MM.1S (cell line): ENCODE data around the gene ITSN2.

ENCODE experiments used
- DNase-seq: peaks from one replicate; pipeline ENCODE4 v3.0.0-alpha.2; 2015
- H2AFZ ChIP-seq: fragments of 300-600 bp; sonication (generic); 2 replicates; pipeline ENCODE4 v1.6.0; 2016; ENCODE audit warnings: antibody characterized with exemption, low read length
- H3F3A ChIP-seq: fragments of 300-600 bp; sonication (generic); 2 replicates; pipeline ENCODE4 v1.6.1; 2016; ENCODE audit warnings: mild to moderate bottlenecking, antibody characterized with exemption, low read length, moderate library complexity, mixed read lengths; ENCODE audit not compliant: insufficient read depth
- H3K27ac ChIP-seq: fragments of 300-600 bp; sonication (generic); 2 replicates; pipeline ENCODE4 v1.5.1; 2016; ENCODE audit warnings: mild to moderate bottlenecking, low read length
- H3K27me3 ChIP-seq: fragments of 300-600 bp; sonication (generic); replicated peaks from 2 replicates; pipeline ENCODE4 v1.6.0; 2016; ENCODE audit warnings: low read length; ENCODE audit not compliant: insufficient read depth
- H3K36me3 ChIP-seq: fragments of 300-600 bp; sonication (generic); replicated peaks from 2 replicates; pipeline ENCODE4 v1.6.1; 2016; ENCODE audit warnings: mild to moderate bottlenecking, low read length, mixed read lengths; ENCODE audit not compliant: insufficient read depth
- H3K4me1 ChIP-seq: fragments of 300-600 bp; sonication (generic); 2 replicates; pipeline ENCODE4 v1.6.1; 2016; ENCODE audit warnings: low read length, mixed read lengths
- H3K4me2 ChIP-seq: fragments of 300-600 bp; sonication (generic); 2 replicates; pipeline ENCODE4 v1.6.0; 2016; ENCODE audit warnings: low read depth, low read length
- H3K4me3 ChIP-seq: fragments of 300-600 bp; sonication (generic); 2 replicates; pipeline ENCODE4 v1.5.1; 2016; ENCODE audit warnings: low read length, mixed read lengths
- H3K79me2 ChIP-seq: fragments of 300-600 bp; sonication (generic); 2 replicates; pipeline ENCODE4 v1.6.1; 2016; ENCODE audit warnings: mixed run types, low read length, mixed read lengths
- H3K9ac ChIP-seq: fragments of 300-600 bp; sonication (generic); 2 replicates; pipeline ENCODE4 v1.6.1; 2016; ENCODE audit warnings: low read length, mixed read lengths
- H3K9me2 ChIP-seq: fragments of 300-600 bp; sonication (generic); replicated peaks from 2 replicates; pipeline ENCODE4 v1.6.1; 2016; ENCODE audit warnings: mild to moderate bottlenecking, low read length, mixed read lengths; ENCODE audit not compliant: insufficient read depth
- H3K9me3 ChIP-seq: fragments of 300-600 bp; sonication (generic); replicated peaks from 2 replicates; pipeline ENCODE4 v1.6.1; 2016; ENCODE audit warnings: mild to moderate bottlenecking, low read length, mixed read lengths; ENCODE audit not compliant: insufficient read depth
- H4K20me1 ChIP-seq: fragments of 300-600 bp; sonication (generic); 2 replicates; pipeline ENCODE4 v1.6.1; 2016; ENCODE audit warnings: mild to moderate bottlenecking, low read length, moderate library complexity, mixed read lengths; ENCODE audit not compliant: insufficient read depth
- EZH2 ChIP-seq: fragments of 300-600 bp; sonication (generic); optimal IDR thresholded peaks from 2 replicates; pipeline ENCODE3; 2017; ENCODE audit warnings: low read depth, mild to moderate bottlenecking, antibody characterized with exemption, low read length, mixed read lengths
- EZH2phosphoT487 ChIP-seq: fragments of 300-600 bp; sonication (generic); IDR thresholded peaks from 2 replicates; pipeline ENCODE4 v1.6.1; 2018; ENCODE audit warnings: antibody characterized with exemption, low read length
- TF ChIP-seq, protein P1 (sequence below): fragments of 300-600 bp; sonication (generic); IDR thresholded peaks from 2 replicates; pipeline ENCODE4 v1.5.1; 2016; ENCODE audit warnings: antibody characterized with exemption, low read length, mixed read lengths

Gene ITSN2

DNA sequence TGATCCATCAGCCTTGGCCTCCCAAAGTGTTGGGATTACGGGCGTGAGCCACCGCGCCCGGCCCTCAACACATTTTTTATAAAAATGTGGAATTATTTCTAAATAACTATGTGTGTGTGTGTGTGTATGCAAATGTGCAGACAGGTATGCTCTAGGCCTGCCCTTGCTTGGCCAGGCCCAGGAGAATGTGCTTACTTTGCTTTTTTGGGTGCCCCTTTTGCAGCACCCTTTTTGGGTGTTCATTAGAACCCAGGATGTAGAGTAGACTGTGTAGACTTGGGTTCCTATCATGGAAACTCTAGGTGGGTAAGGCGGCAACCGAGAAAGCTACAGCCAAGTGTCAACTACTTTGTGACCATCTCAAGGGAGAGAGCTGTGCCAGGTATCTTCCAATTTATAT, 11.7 kb upstream of the ITSN2 start:
- no peak for DNase-seq
- Histone ChIP-seq H2AFZ (no peak overlapping the region), H3K79me2 (no peaks in the 10 kb centered on the region), H3K4me2 (no peak overlapping the region), H3K9ac (no peak overlapping the region), H4K20me1 (no peaks in the 10 kb centered on the region), H3K9me3 (no peaks in the 10 kb centered on the region), H3K27ac (no peak overlapping the region), H3K4me3 (no peak overlapping the region), H3K9me2 (no peaks in the 10 kb centered on the region), H3K27me3 (no peaks in the 10 kb centered on the region), H3F3A (no peaks in the 10 kb centered on the region), H3K4me1 (no peaks in the 10 kb centered on the region), H3K36me3 (no peaks in the 10 kb centered on the region)
- TF ChIP-seq EZH2phosphoT487 (no peak), EZH2 (no peak)
- TF ChIP-seq, protein P1, sequence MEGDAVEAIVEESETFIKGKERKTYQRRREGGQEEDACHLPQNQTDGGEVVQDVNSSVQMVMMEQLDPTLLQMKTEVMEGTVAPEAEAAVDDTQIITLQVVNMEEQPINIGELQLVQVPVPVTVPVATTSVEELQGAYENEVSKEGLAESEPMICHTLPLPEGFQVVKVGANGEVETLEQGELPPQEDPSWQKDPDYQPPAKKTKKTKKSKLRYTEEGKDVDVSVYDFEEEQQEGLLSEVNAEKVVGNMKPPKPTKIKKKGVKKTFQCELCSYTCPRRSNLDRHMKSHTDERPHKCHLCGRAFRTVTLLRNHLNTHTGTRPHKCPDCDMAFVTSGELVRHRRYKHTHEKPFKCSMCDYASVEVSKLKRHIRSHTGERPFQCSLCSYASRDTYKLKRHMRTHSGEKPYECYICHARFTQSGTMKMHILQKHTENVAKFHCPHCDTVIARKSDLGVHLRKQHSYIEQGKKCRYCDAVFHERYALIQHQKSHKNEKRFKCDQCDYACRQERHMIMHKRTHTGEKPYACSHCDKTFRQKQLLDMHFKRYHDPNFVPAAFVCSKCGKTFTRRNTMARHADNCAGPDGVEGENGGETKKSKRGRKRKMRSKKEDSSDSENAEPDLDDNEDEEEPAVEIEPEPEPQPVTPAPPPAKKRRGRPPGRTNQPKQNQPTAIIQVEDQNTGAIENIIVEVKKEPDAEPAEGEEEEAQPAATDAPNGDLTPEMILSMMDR: no peak

DNA sequence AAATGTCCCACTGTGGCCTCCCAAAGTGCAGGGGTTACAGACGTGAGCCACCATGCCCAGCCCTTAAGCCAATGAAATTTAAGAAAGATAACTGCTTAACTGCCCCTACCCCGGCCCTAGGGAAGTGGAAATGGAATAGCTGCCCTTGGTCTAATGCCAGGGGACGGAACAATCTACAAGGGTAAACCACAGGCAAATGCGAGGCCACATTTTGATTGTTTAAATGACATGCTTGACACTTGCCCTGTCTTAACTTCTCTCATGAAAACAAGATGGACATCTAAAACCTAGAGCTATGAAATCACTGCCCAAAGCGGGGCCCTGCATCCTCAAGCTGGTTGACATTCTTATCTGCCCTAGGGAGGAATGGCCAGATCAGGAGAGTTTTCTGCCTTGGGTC, 5.5 kb upstream of the ITSN2 start:
- no peak overlapping the region for H2AFZ ChIP-seq
- no peaks in the 10 kb centered on the region for H3K9me3 ChIP-seq
- H3K4me3 ChIP-seq: no peak overlapping the region
- no peaks in the 10 kb centered on the region for H3K27me3 ChIP-seq
- TF ChIP-seq, protein P1: no peak
- TF ChIP-seq EZH2 (no peak), EZH2phosphoT487 (no peak)
- H4K20me1 ChIP-seq: no peaks in the 10 kb centered on the region
- no peak for DNase-seq
- no peaks in the 10 kb centered on the region for H3K36me3 ChIP-seq
- no peak overlapping the region for H3K9ac ChIP-seq
- no peaks in the 10 kb centered on the region for H3K79me2 ChIP-seq
- no peaks in the 10 kb centered on the region for H3K9me2 ChIP-seq
- H3K4me2 ChIP-seq: no peak overlapping the region
- H3F3A ChIP-seq: no peaks in the 10 kb centered on the region; the same call in 1 of the 2 replicates
- no peak overlapping the region for H3K27ac ChIP-seq
- H3K4me1 ChIP-seq: no peaks in the 10 kb centered on the region

DNA sequence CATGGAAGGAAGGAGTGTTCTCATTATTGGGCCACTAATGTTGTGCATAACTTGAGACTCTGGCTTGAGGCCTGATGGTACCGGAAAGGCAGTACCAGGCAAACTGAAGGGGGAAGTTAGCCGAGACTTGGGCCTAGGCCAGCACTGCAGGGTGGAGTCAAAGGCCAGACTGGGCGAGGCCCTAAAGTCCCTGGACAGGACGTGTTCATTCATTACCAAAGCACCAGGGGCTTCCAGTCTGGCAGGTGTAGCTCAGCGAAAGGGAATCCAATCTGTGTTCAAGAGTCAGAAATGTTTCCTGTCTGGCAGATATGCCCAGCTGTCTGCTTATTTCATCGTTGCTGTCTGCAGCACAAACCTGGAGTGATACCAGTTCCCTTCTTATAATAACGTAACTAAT, 4.7 kb upstream of the ITSN2 start:
- TF ChIP-seq, protein P1: no peak
- H2AFZ ChIP-seq: no peak overlapping the region
- no peak for DNase-seq

More for the DNA sequence above, 4.7 kb upstream of the ITSN2 start:
- no peaks in the 10 kb centered on the region for H3K9me2 ChIP-seq
- H3K9ac ChIP-seq: no peak overlapping the region
- no peaks in the 10 kb centered on the region for H3K36me3 ChIP-seq
- H4K20me1 ChIP-seq: no peaks in the 10 kb centered on the region
- no peak overlapping the region for H3K27ac ChIP-seq
- H3K9me3 ChIP-seq: no peaks in the 10 kb centered on the region
- no peaks in the 10 kb centered on the region for H3K27me3 ChIP-seq
- no peak overlapping the region for H3K4me2 ChIP-seq
- H3K79me2 ChIP-seq: peaks cover under 1% of the 10 kb centered on the region; the same call in 1 of the 2 replicates
- H3K4me3 ChIP-seq: no peak overlapping the region
- no peaks in the 10 kb centered on the region for H3K4me1 ChIP-seq
- no peaks in the 10 kb centered on the region; the same call in 1 of the 2 replicates for H3F3A ChIP-seq
